ENCODE data around the gene CHID1. TPM values are rescaled to one million over a fixed set of nuclear protein-coding genes. Genes with fewer than 3 reads are reported as not detected.
A peak's percentile ranks its signal among the peaks of the same experiment; 100 is the strongest.

CHID1 gene
- total RNA-seq, 1 donor from 2014 or later = 83.5 TPM

- DNase-seq (ENCODE audit: extremely low read depth, low read depth, low spot score) = no peak
Observed at GRCh38 chr11:853682-854448, 56.7 kb downstream of the CHID1 start.

- no peak for DNase-seq (ENCODE audit: extremely low read depth, low read depth, low spot score)
Observed at GRCh38 chr11:852762-853161, 57.8 kb downstream of the CHID1 start.

GRCh38 chr11:850775-851763 is 59.5 kb downstream of the CHID1 start:
- no peak for DNase-seq (ENCODE audit: extremely low read depth, low read depth, low spot score)

GRCh38 chr11:849951-850774 is 60.4 kb downstream of the CHID1 start:
- DNase-seq (ENCODE audit: extremely low read depth, low read depth, low spot score) = no peak

- DNase-seq (ENCODE audit: extremely low read depth, low read depth, low spot score) = no peak
Observed at GRCh38 chr11:849104-849824, 61.3 kb downstream of the CHID1 start.

- no peak for DNase-seq (ENCODE audit: extremely low read depth, low read depth, low spot score)
Observed at GRCh38 chr11:848380-848931, 62.2 kb downstream of the CHID1 start.

GRCh38 chr11:847876-848275 is 62.7 kb downstream of the CHID1 start:
- DNase-seq (ENCODE audit: extremely low read depth, low read depth, low spot score) = no peak

- DNase-seq (ENCODE audit: extremely low read depth, low read depth, low spot score) = no peak
Observed at GRCh38 chr11:846496-847098, 64.0 kb downstream of the CHID1 start.

GRCh38 chr11:845872-846495 is 64.6 kb downstream of the CHID1 start:
- no peak for DNase-seq (ENCODE audit: extremely low read depth, low read depth, low spot score)

- no peak for DNase-seq (ENCODE audit: extremely low read depth, low read depth, low spot score)
Observed at GRCh38 chr11:844693-845644, 65.6 kb downstream of the CHID1 start.

- DNase-seq (ENCODE audit: extremely low read depth, low read depth, low spot score) = peak; percentile 77
Observed at GRCh38 chr11:843818-844692, 66.6 kb downstream of the CHID1 start.

GRCh38 chr11:843086-843734 is 67.4 kb downstream of the CHID1 start:
- DNase-seq (ENCODE audit: extremely low read depth, low read depth, low spot score) = no peak

- no peak for DNase-seq (ENCODE audit: extremely low read depth, low read depth, low spot score)
Observed at GRCh38 chr11:842370-843002, 68.1 kb downstream of the CHID1 start, which contains the start of the genes POLR2L and TSPAN4. Gene POLR2L (minus strand): TSS chr11:842529. CDS start chr11:842508, 21 bp downstream. Gene TSPAN4 (plus strand): TSS chr11:842852. CDS start chr11:850305, 7,453 bp downstream.

GRCh38 chr11:841981-842369 is 68.6 kb downstream of the CHID1 start:
- DNase-seq (ENCODE audit: extremely low read depth, low read depth, low spot score) = no peak

GRCh38 chr11:839875-840617 is 70.6 kb downstream of the CHID1 start:
- DNase-seq (ENCODE audit: extremely low read depth, low read depth, low spot score) = no peak

All from glomerular endothelial cell (primary cell).